H1 (cell line): ENCODE data around the gene CEP128.

Source experiments
- ASH2L ChIP-seq: fragments of 200-600, 300-600 bp; sonication (generic); IDR thresholded peaks from one replicate; pipeline ENCODE4 v1.7.1; 2017; ENCODE audit warnings: low read length
- EP300 ChIP-seq, 2 experiments: IDR thresholded peaks; 1 replicate in 1 of 2; 2 replicates in 1 of 2; pipeline ENCODE4 v1.6.1; 2011 to 2012; ENCODE audit warnings: low read depth in 2 of 2, low read length in 2 of 2, mild to moderate bottlenecking in 2 of 2, borderline replicate concordance in 1 of 2, inconsistent platforms in 1 of 2, moderate library complexity in 1 of 2
- EZH2 ChIP-seq: fragments of 200-600 bp; sonication (generic); IDR thresholded peaks from 2 replicates; pipeline ENCODE4 v1.7.1; 2012; ENCODE audit warnings: low read depth, mild to moderate bottlenecking, moderate library complexity, low read length, inconsistent platforms; ENCODE audit not compliant: severe bottlenecking
- POLR2AphosphoS5 ChIP-seq: IDR thresholded peaks from 2 replicates; pipeline ENCODE4 v1.6.1; 2011; ENCODE audit warnings: low read depth, low read length
- SIX5 ChIP-seq: IDR thresholded peaks from 2 replicates; pipeline ENCODE4 v1.6.1; 2011; ENCODE audit warnings: mild to moderate bottlenecking, low read depth, low read length
- TF ChIP-seq, protein P1 (sequence below), 3 experiments: IDR thresholded peaks; 1 replicate in 2 of 3; 2 replicates in 1 of 3; pipeline versions ENCODE4 v1.5.1 to v1.6.1; 2011; ENCODE audit warnings: low read length in 3 of 3, mild to moderate bottlenecking in 3 of 3, inconsistent platforms in 2 of 3, low read depth in 1 of 3, moderate library complexity in 1 of 3; ENCODE audit not compliant: insufficient read depth in 1 of 3; ENCODE audit errors: control extremely low read depth in 1 of 3

DNA sequence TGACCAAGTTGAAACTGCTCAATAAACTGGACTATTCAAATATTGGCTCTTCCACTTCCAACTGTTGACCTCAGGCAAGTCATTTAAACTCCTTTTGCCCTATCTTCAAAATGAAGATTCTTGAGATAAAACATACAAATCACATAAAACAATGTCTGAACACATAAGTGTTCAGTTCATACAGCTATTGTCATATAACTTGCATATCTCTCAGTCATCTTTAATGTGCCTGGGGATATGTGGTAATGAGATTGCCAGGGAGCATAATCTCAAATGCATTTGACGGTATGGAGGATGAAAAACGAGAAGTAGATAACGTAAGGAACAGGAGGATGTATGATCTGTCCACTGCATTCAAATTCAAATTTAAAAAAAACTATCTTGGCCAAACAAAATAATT, 493.3 kb downstream of the CEP128 start:
- TF ChIP-seq ASH2L (no peak), SIX5 (no peak), EP300 (IDR thresholded peaks at IDR 0.05; ENCODE audit: borderline replicate concordance in 1 of 2, low read depth in 2 of 2, low read length in 2 of 2) (no peak), POLR2AphosphoS5 (no peak), EZH2 (no peak)
- TF ChIP-seq, protein P1, sequence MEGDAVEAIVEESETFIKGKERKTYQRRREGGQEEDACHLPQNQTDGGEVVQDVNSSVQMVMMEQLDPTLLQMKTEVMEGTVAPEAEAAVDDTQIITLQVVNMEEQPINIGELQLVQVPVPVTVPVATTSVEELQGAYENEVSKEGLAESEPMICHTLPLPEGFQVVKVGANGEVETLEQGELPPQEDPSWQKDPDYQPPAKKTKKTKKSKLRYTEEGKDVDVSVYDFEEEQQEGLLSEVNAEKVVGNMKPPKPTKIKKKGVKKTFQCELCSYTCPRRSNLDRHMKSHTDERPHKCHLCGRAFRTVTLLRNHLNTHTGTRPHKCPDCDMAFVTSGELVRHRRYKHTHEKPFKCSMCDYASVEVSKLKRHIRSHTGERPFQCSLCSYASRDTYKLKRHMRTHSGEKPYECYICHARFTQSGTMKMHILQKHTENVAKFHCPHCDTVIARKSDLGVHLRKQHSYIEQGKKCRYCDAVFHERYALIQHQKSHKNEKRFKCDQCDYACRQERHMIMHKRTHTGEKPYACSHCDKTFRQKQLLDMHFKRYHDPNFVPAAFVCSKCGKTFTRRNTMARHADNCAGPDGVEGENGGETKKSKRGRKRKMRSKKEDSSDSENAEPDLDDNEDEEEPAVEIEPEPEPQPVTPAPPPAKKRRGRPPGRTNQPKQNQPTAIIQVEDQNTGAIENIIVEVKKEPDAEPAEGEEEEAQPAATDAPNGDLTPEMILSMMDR (IDR thresholded peaks at IDR 0.05; ENCODE audit: control extremely low read depth in 1 of 3, insufficient read depth in 1 of 3, low read depth in 1 of 3, low read length in 3 of 3): no peak
